Measurements from ENCODE around the gene DIP2C. TPM values are rescaled to one million over a fixed set of nuclear protein-coding genes. Genes with fewer than 3 reads are reported as not detected.

Gene DIP2C
- total RNA-seq, 3 donors from 2014 or later: 17.1 to 48.2 (median 20.3) TPM

- Histone ChIP-seq H3K36me3 (peaks cover 4% of the 10 kb centered on the region), H3K27me3 (no peaks in the 10 kb centered on the region), H3K4me1 (no peaks in the 10 kb centered on the region), H3K27ac (no peak overlapping the region), H3K9me3 (no peaks in the 10 kb centered on the region), H3K4me3 (no peak overlapping the region)
- TF ChIP-seq POLR2AphosphoS5 (IDR thresholded peaks at IDR 0.05) (no peak), POLR2A (IDR thresholded peaks at IDR 0.05) (no peak), CTCF (IDR thresholded peaks at IDR 0.05) (no peak)
- intact Hi-C loops (cut with DNase I; ENCODE audit: low total_unique reads): no loop called here
- no peak for DNase-seq (ENCODE audit: low spot score in 2 of 2)
These were observed 447.4 kb downstream of the DIP2C start for GRCh38 chr10:241966-242643.

GRCh38 chr10:241451-241850 is 448.0 kb downstream of the DIP2C start:
- intact Hi-C loops (cut with DNase I; ENCODE audit: low total_unique reads): no loop called here
- TF ChIP-seq POLR2A (IDR thresholded peaks at IDR 0.05): no peak
- TF ChIP-seq CTCF (IDR thresholded peaks at IDR 0.05): no peak
- no peak for TF ChIP-seq POLR2AphosphoS5 (IDR thresholded peaks at IDR 0.05)
- DNase-seq (ENCODE audit: low spot score in 2 of 2): no peak
- no peaks in the 10 kb centered on the region for H3K4me1 ChIP-seq
- H3K36me3 ChIP-seq: no peaks in the 10 kb centered on the region
- no peaks in the 10 kb centered on the region for H3K9me3 ChIP-seq
- H3K27ac ChIP-seq: no peak overlapping the region
- H3K4me3 ChIP-seq: no peak overlapping the region
- no peaks in the 10 kb centered on the region for H3K27me3 ChIP-seq

DNA sequence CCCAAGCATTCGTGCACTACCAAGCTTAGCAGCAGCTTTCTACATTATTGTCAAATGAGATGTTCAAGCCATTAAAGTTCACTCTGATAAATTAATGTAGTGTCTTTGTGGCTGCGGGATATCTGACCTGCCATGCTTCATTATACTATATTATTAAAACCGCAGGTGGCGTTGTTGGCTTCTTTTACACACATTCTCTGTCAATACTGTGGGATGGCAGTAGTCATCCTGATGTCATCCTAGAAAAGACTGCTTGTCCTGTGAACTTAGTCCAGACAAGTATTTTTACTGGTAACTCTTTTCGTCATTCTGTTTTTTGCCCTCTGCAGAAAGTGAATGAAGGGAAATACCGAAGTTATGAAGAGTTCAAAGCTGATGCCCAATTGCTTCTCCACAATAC is 450.4 kb downstream of the DIP2C start:
- H3K36me3 ChIP-seq: no peaks in the 10 kb centered on the region
- H3K4me3 ChIP-seq: no peak overlapping the region
- no peak overlapping the region for H3K27ac ChIP-seq
- H3K9me3 ChIP-seq: no peaks in the 10 kb centered on the region
- no peak for DNase-seq (ENCODE audit: low spot score in 2 of 2)
- no peaks in the 10 kb centered on the region for H3K27me3 ChIP-seq
- intact Hi-C loops (cut with DNase I; ENCODE audit: low total_unique reads): no loop called here
- TF ChIP-seq CTCF (IDR thresholded peaks at IDR 0.05) (no peak), POLR2AphosphoS5 (IDR thresholded peaks at IDR 0.05) (no peak), POLR2A (IDR thresholded peaks at IDR 0.05) (no peak)
- H3K4me1 ChIP-seq: no peaks in the 10 kb centered on the region

GRCh38 chr10:235915-236314 is 453.6 kb downstream of the DIP2C start:
- Histone ChIP-seq H3K4me3 (no peak overlapping the region), H3K4me1 (no peaks in the 10 kb centered on the region), H3K27me3 (no peaks in the 10 kb centered on the region), H3K27ac (no peak overlapping the region), H3K36me3 (no peaks in the 10 kb centered on the region), H3K9me3 (no peaks in the 10 kb centered on the region)
- TF ChIP-seq POLR2AphosphoS5 (IDR thresholded peaks at IDR 0.05): no peak
- no peak for TF ChIP-seq POLR2A (IDR thresholded peaks at IDR 0.05)
- TF ChIP-seq CTCF (IDR thresholded peaks at IDR 0.05): no peak
- intact Hi-C loops (cut with DNase I; ENCODE audit: low total_unique reads): no loop called here
- no peak for DNase-seq (ENCODE audit: low spot score in 2 of 2)

DNA sequence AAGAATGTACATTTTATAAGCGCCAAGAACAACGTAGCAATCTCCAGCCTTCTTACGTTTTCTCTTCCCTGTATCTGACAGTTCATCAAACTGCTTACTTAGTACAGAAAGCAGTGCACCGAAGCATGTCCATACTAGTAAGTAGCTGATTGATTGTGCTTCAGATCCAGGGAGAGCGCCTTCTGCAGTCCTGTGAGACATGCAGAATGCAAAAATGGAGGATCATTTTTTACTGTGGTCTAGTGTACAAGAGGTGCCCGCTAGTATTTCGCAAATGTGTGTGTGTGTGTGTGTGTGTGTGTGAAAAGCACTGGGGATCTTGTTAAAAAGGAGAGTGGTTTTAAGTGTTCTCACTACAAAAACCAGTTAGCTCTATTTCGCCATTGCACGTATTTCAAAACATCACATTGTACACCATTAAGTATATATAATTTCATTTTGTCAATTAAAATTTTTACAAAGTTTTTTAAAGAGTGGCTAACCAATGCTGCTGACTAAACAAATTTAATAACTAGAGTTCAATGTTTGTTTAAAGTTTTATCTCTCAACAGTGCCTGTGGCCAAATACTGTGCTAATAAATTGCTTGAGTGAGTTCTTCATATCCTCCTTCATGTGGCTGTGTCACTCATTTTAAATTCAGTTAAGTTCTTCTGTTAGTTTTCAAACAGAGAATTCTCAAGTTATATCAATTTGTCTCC is 454.6 kb downstream of the DIP2C start:
- intact Hi-C loops (cut with DNase I; ENCODE audit: low total_unique reads): no loop called here
- Histone ChIP-seq H3K9me3 (no peaks in the 10 kb centered on the region), H3K4me3 (no peak overlapping the region), H3K27me3 (no peaks in the 10 kb centered on the region), H3K27ac (no peak overlapping the region), H3K36me3 (no peaks in the 10 kb centered on the region), H3K4me1 (no peaks in the 10 kb centered on the region)
- TF ChIP-seq CTCF (IDR thresholded peaks at IDR 0.05): no peak
- no peak for DNase-seq (ENCODE audit: low spot score in 2 of 2)
